ENCODE measurements around the gene RCE1.

DNA sequence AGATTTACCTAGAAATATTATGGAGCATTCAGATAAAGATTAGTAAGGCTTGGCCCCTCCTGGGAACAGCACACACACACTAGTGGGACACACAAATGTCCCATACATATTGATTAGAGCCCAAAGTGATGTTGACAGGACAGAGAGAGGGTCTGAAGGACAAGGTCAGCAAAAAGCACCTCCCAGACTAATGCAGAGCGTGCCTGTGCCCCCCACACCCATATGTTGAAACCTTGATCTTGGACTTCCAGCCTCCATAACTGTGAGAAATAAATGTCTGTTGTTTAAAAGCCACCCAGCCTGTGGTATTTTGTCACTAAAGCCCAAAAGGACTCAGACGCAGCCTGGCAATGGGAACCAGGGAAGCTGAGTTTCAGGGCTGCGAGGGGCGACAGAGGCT, 41.2 kb downstream of the RCE1 start:
- TF ChIP-seq, protein P1, sequence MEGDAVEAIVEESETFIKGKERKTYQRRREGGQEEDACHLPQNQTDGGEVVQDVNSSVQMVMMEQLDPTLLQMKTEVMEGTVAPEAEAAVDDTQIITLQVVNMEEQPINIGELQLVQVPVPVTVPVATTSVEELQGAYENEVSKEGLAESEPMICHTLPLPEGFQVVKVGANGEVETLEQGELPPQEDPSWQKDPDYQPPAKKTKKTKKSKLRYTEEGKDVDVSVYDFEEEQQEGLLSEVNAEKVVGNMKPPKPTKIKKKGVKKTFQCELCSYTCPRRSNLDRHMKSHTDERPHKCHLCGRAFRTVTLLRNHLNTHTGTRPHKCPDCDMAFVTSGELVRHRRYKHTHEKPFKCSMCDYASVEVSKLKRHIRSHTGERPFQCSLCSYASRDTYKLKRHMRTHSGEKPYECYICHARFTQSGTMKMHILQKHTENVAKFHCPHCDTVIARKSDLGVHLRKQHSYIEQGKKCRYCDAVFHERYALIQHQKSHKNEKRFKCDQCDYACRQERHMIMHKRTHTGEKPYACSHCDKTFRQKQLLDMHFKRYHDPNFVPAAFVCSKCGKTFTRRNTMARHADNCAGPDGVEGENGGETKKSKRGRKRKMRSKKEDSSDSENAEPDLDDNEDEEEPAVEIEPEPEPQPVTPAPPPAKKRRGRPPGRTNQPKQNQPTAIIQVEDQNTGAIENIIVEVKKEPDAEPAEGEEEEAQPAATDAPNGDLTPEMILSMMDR (conservative IDR thresholded peaks at IDR 0.05; ENCODE audit: low read depth, low read length), result no peak
- TF ChIP-seq EZH2 (IDR thresholded peaks at IDR 0.05; ENCODE audit: borderline replicate concordance, low read depth, low read length, poor library complexity, severe bottlenecking), result no peak

Measured in A673 (cell line).